Ramos (cell line): ENCODE data around the gene TSPAN15.

Experiments used
- in situ Hi-C: fragments of 300-500 bp; cut with MboI; formaldehyde crosslinking; loops from one replicate; pipeline ENCODE4 v1.14.3; 2022; ENCODE audit warnings: low sequenced_read_pairs; ENCODE audit not compliant: unreplicated experiment

Gene TSPAN15

GRCh38 chr10:69461243-69462025, 10.2 kb downstream of the TSPAN15 start:
- in situ Hi-C loops: no loop called here

- in situ Hi-C loops: no loop called here
Measured at GRCh38 chr10:69463886-69464285, 12.6 kb downstream of the TSPAN15 start.

GRCh38 chr10:69464401-69464800, 13.1 kb downstream of the TSPAN15 start:
- in situ Hi-C loops: no loop called here

- in situ Hi-C loops: no loop called here
Measured at GRCh38 chr10:69464801-69465401, 13.6 kb downstream of the TSPAN15 start.

- in situ Hi-C loops: no loop called here
Measured at GRCh38 chr10:69465457-69466157, 14.3 kb downstream of the TSPAN15 start.

GRCh38 chr10:69466158-69466490, 14.9 kb downstream of the TSPAN15 start:
- in situ Hi-C loops: no loop called here

- in situ Hi-C loops: no loop called here
Measured at GRCh38 chr10:69466689-69467088, 15.4 kb downstream of the TSPAN15 start.

- in situ Hi-C loops: no loop called here
Measured at GRCh38 chr10:69467928-69468750, 16.9 kb downstream of the TSPAN15 start.

- in situ Hi-C loops: no loop called here
Measured at GRCh38 chr10:69468751-69469089, 17.5 kb downstream of the TSPAN15 start.

- in situ Hi-C loops: no loop called here
Measured at GRCh38 chr10:69469976-69470375, 18.7 kb downstream of the TSPAN15 start.

GRCh38 chr10:69470463-69471384, 19.5 kb downstream of the TSPAN15 start:
- in situ Hi-C loops: no loop called here

GRCh38 chr10:69472142-69472541, 20.9 kb downstream of the TSPAN15 start:
- in situ Hi-C loops: no loop called here

GRCh38 chr10:69472544-69472943, 21.3 kb downstream of the TSPAN15 start:
- in situ Hi-C loops: no loop called here

- in situ Hi-C loops: no loop called here
Measured at GRCh38 chr10:69473304-69473990, 22.2 kb downstream of the TSPAN15 start.

GRCh38 chr10:69474742-69475432, 23.6 kb downstream of the TSPAN15 start:
- in situ Hi-C loops: no loop called here

- in situ Hi-C loops: no loop called here
Measured at GRCh38 chr10:69475433-69475830, 24.2 kb downstream of the TSPAN15 start.

- in situ Hi-C loops: no loop called here
Measured at GRCh38 chr10:69477968-69478597, 26.8 kb downstream of the TSPAN15 start.
